NOMO-1 treated with DMSO at 0.1 percent for 48 hours (cell line): ENCODE measurements around the gene PLEKHF1.

Experiments
- DNase-seq: peaks from one replicate; lab custom pipeline; 2025; ENCODE audit not compliant: unreplicated experiment; lab: John Stamatoyannopoulos, UW

Gene PLEKHF1

DNA sequence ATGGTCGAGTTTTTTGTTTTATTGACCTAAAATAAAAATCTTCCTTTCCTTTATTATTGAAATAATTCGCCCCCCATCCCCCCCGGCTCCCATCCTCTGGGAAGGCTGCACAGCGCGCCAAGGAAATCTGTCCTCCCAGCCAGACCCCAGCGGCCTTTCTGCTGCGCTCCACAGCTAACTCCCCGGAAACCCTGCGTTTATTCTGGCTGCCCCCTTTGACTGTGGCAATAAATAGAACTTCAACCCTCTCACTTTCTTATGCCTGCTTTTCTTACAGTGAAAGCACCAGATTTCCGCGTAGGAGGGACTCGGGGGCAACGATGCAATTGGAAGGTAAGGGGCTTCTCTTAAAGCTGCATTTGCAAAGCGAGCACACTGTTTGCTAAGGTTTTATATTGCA, 59.5 kb downstream of the PLEKHF1 start:
- no peak for DNase-seq
